Fibroblast of lung (primary cell): ENCODE data around the gene HILPDA. TPM values are rescaled to one million over a fixed set of nuclear protein-coding genes. Genes with fewer than 3 reads are reported as not detected.

ENCODE experiments used
- DNase-seq, 2 donors: peaks; one replicate each; pipeline versions ENCODE4 v3.0.0 to v3.0.0-alpha.2; 2010; ENCODE audit warnings: low read depth in 2 of 2
- H2AFZ ChIP-seq: 2 replicates; pipeline ENCODE4 v1.5.1; 2012; ENCODE audit warnings: low read length, control low read depth, inconsistent platforms
- H3K27ac ChIP-seq: 2 replicates; pipeline ENCODE4 v1.5.1; 2011; ENCODE audit warnings: low read length, control low read depth; ENCODE audit not compliant: insufficient read depth
- H3K27me3 ChIP-seq: 2 replicates; pipeline ENCODE4 v1.5.1; 2011; ENCODE audit warnings: mild to moderate bottlenecking, low read length; ENCODE audit not compliant: control insufficient read depth, insufficient read depth
- H3K36me3 ChIP-seq: 2 replicates; pipeline ENCODE4 v1.5.1; 2011; ENCODE audit warnings: low read length; ENCODE audit not compliant: control insufficient read depth, insufficient read depth
- H3K4me1 ChIP-seq: 2 replicates; pipeline ENCODE4 v1.5.1; 2011; ENCODE audit warnings: low read length; ENCODE audit not compliant: control insufficient read depth, insufficient read depth; ENCODE audit errors: extremely low read depth
- H3K4me2 ChIP-seq: 2 replicates; pipeline ENCODE4 v1.5.1; 2011; ENCODE audit warnings: low read length, control low read depth; ENCODE audit not compliant: insufficient read depth; ENCODE audit errors: extremely low read depth
- H3K4me3 ChIP-seq, 4 experiments: fragments of 200-600 bp in 1 of 4; sonication (generic) in 1 of 4; replicated peaks in 1 of 4; 2 replicates each; pipeline ENCODE4 v1.5.1; 2011 to 2016; ENCODE audit warnings: low read length in 4 of 4, low read depth in 3 of 4, mild to moderate bottlenecking in 3 of 4, control low read depth in 2 of 4, inconsistent platforms in 1 of 4, mixed read lengths in 1 of 4; ENCODE audit not compliant: insufficient read depth in 1 of 4; ENCODE audit errors: control extremely low read depth in 1 of 4
- H3K79me2 ChIP-seq: 2 replicates; pipeline ENCODE4 v1.5.1; 2012; ENCODE audit warnings: mild to moderate bottlenecking, low read length, inconsistent platforms; ENCODE audit not compliant: control insufficient read depth, insufficient read depth
- H3K9ac ChIP-seq: 2 replicates; pipeline ENCODE4 v1.5.1; 2011; ENCODE audit warnings: mild to moderate bottlenecking, low read length, control low read depth; ENCODE audit not compliant: insufficient read depth
- H3K9me3 ChIP-seq: 2 replicates; pipeline ENCODE4 v1.5.1; 2012; ENCODE audit warnings: low read depth, low read length; ENCODE audit not compliant: control insufficient read depth, insufficient read depth
- H4K20me1 ChIP-seq: 2 replicates; pipeline ENCODE4 v1.5.1; 2011; ENCODE audit warnings: low read length; ENCODE audit not compliant: control insufficient read depth, insufficient read depth; ENCODE audit errors: extremely low read depth
- CTCF ChIP-seq, 2 donors: IDR thresholded peaks in 1 of 2; conservative IDR thresholded peaks in 1 of 2; 1 replicate in 1 of 2; 2 replicates in 1 of 2; pipeline ENCODE4 v1.5.1; 2011 to 2012; ENCODE audit warnings: low read length in 2 of 2, control low read depth in 1 of 2, inconsistent platforms in 1 of 2, low read depth in 1 of 2, mild to moderate bottlenecking in 1 of 2
- EZH2 ChIP-seq: IDR thresholded peaks from 2 replicates; pipeline ENCODE4 v1.5.1; 2012; ENCODE audit warnings: low read length, control low read depth, mild to moderate bottlenecking; ENCODE audit errors: missing control alignments
- polyA plus RNA-seq, 2 donors: library from polyadenylated mRNA; depleted of rRNA in 1 of 2; stranded (reverse) in 1 of 2; unstranded in 1 of 2; fragments of >200 nt; gene quantifications; 2 replicates each; pipeline ENCODE4 v1.2.1, GENCODE V29; 2011 to 2012; ENCODE audit warnings: missing spikeins in 1 of 2
- total RNA-seq: library from RNA; depleted of rRNA; stranded (reverse); fragments of >200 nt; gene quantifications from 2 replicates; pipeline ENCODE4 v1.2.1, GENCODE V29; 2014

The HILPDA gene
- total and polyA plus RNA-seq, 2 donors (not counting 1 experiment from before 2014, with no cell fraction given): 17.7 to 20.1 TPM

GRCh38 chr7:128407751-128408708 is 47.6 kb upstream of the HILPDA start:
- Histone ChIP-seq H2AFZ (no peak overlapping the region), H3K79me2 (peaks cover 12% of the 10 kb centered on the region), H3K27ac (no peak overlapping the region), H4K20me1 (no peaks in the 10 kb centered on the region), H3K27me3 (no peaks in the 10 kb centered on the region), H3K9ac (no peak overlapping the region), H3K4me2 (peak overlapping the region; percentile 97), H3K4me1 (peaks cover 7% of the 10 kb centered on the region), H3K4me3 (peak overlapping the region in 1 of 4 experiments; percentile 75), H3K9me3 (no peaks in the 10 kb centered on the region), H3K36me3 (peaks cover 1% of the 10 kb centered on the region)
- no peak for DNase-seq
- no peak for TF ChIP-seq EZH2
- TF ChIP-seq CTCF (conservative IDR thresholded peaks at IDR 0.05 in 1 of 2, IDR thresholded peaks at IDR 0.05 in 1 of 2; ENCODE audit: low read depth in 1 of 2, low read length in 2 of 2): no peak

GRCh38 chr7:128408709-128409595 is 46.7 kb upstream of the HILPDA start:
- Histone ChIP-seq H3K4me1 (peaks cover 7% of the 10 kb centered on the region), H3K79me2 (peaks cover 12% of the 10 kb centered on the region), H3K9ac (peak overlapping the region; percentile 20), H3K4me3 (peak overlapping the region; percentile 74 to 83 (median 78)), H3K27ac (peak overlapping the region; percentile 18), H4K20me1 (no peaks in the 10 kb centered on the region), H3K36me3 (no peaks in the 10 kb centered on the region), H3K4me2 (peak overlapping the region; percentile 97), H3K27me3 (no peaks in the 10 kb centered on the region), H3K9me3 (no peaks in the 10 kb centered on the region), H2AFZ (peak overlapping the region; percentile 80)
- DNase-seq: peak in 1 of 2 donors; percentile 25
- TF ChIP-seq CTCF (conservative IDR thresholded peaks at IDR 0.05 in 1 of 2, IDR thresholded peaks at IDR 0.05 in 1 of 2; ENCODE audit: low read depth in 1 of 2, low read length in 2 of 2) (no peak), EZH2 (no peak)
